Upper lobe of left lung (tissue), 4 donors: ENCODE data around the gene PARP16.

Source experiments
- EP300 ChIP-seq, 4 donors: sonication (generic); formaldehyde crosslinking; IDR thresholded peaks; one replicate each; pipeline ENCODE4 v1.5.1; 2017; ENCODE audit warnings: antibody characterized with exemption in 4 of 4, control low read depth in 2 of 4
- POLR2A ChIP-seq, 4 donors: fragments of 450-650 bp; IDR thresholded peaks; one replicate each; pipeline ENCODE4 v1.5.1; 2016 to 2017; ENCODE audit warnings: antibody characterized with exemption in 4 of 4, mild to moderate bottlenecking in 2 of 4
- POLR2AphosphoS5 ChIP-seq, 2 donors: sonication (generic); formaldehyde crosslinking; IDR thresholded peaks; one replicate each; pipeline ENCODE4 v1.5.1; 2017; ENCODE audit warnings: antibody characterized with exemption in 2 of 2
- TF ChIP-seq, protein P1 (sequence below), 6 experiments: fragments of 450-650 bp in 4 of 6; fragments of 200-600 bp in 2 of 6; sonication (generic) in 2 of 6; IDR thresholded peaks; one replicate each; pipeline ENCODE4 v1.5.1; 2016 to 2019; ENCODE audit warnings: antibody characterized with exemption in 6 of 6

DNA sequence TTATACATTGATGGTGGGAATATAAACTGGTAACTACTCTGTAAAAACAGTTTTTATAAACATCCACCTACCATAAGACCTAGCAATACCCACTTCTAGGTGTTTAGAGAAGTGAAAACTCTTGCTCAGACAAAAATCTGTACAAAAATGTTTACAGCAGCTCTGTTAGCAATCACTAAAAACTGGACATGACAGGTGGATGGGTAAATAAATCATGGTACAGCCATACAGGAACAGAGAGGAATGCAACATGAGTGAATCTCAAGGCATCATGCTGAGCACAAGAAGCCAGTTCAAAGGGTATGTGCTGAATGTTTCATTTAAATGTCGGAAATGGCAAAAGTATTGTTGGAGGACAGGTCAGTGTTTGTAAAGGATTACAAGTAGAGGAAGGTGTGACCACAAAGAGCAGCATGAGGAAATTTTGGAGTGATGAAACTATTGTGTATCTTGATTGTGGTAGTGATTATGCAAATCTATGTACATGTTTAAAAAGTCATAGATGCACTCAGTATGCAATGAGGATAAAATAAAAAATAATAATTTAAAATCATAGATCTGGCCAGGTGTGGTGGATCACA lies 6.3 kb upstream of the PARP16 start:
- TF ChIP-seq EP300 (IDR thresholded peaks at IDR 0.05) (no peak), POLR2A (IDR thresholded peaks at IDR 0.05) (no peak), POLR2AphosphoS5 (IDR thresholded peaks at IDR 0.05) (no peak)
- TF ChIP-seq, protein P1, sequence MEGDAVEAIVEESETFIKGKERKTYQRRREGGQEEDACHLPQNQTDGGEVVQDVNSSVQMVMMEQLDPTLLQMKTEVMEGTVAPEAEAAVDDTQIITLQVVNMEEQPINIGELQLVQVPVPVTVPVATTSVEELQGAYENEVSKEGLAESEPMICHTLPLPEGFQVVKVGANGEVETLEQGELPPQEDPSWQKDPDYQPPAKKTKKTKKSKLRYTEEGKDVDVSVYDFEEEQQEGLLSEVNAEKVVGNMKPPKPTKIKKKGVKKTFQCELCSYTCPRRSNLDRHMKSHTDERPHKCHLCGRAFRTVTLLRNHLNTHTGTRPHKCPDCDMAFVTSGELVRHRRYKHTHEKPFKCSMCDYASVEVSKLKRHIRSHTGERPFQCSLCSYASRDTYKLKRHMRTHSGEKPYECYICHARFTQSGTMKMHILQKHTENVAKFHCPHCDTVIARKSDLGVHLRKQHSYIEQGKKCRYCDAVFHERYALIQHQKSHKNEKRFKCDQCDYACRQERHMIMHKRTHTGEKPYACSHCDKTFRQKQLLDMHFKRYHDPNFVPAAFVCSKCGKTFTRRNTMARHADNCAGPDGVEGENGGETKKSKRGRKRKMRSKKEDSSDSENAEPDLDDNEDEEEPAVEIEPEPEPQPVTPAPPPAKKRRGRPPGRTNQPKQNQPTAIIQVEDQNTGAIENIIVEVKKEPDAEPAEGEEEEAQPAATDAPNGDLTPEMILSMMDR (IDR thresholded peaks at IDR 0.05): no peak
